ENCODE data around the gene FYN.

The FYN gene

DNA sequence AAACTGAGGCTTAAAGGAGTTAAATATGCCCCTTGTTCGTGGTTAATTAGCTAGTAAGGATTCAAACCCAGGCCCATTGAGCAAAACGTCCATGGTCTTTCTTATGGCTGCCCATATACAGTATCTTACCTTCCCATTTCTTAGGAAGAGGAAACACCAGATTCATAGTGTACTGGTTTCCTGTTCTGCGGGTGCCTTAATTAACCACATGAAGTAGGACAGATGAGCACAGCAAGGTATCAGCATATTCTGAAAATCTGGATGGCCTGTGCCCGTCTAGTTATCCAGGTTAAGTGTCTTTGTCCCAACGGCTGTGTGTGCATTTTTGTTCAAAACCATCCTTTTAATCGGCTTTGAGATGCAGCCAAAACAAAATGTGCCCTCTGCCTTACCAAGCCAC is 174.1 kb downstream of the FYN start:
- Histone ChIP-seq H3K27ac (ENCODE audit: low read depth, low read length) (no peak overlapping the region), H3K4me1 (ENCODE audit: control insufficient read depth, low read length) (no peaks in the 10 kb centered on the region), H4K20me1 (ENCODE audit: control insufficient read depth, insufficient read depth, low read depth, low read length) (no peaks in the 10 kb centered on the region), H3K9me3 (ENCODE audit: control insufficient read depth, insufficient read depth, low read length) (no peaks in the 10 kb centered on the region), H3K27me3 (ENCODE audit: control insufficient read depth, low read length) (no peaks in the 10 kb centered on the region), H3K4me3 (ENCODE audit: low read length) (no peak overlapping the region), H3F3A (ENCODE audit: control insufficient read depth, insufficient read depth) (no peaks in the 10 kb centered on the region; the same call in 1 of the 2 replicates), H3K36me3 (ENCODE audit: control insufficient read depth, low read length) (no peaks in the 10 kb centered on the region), H3K4me2 (ENCODE audit: low read length) (no peak overlapping the region), H3K9me2 (replicated peaks; ENCODE audit: control insufficient read depth, low read length) (no peaks in the 10 kb centered on the region), H3K79me2 (ENCODE audit: control insufficient read depth, low read length) (no peaks in the 10 kb centered on the region)
- no peak for TF ChIP-seq EZH2phosphoT487 (IDR thresholded peaks at IDR 0.05; ENCODE audit: borderline replicate concordance, low read length)
- TF ChIP-seq, protein P1, sequence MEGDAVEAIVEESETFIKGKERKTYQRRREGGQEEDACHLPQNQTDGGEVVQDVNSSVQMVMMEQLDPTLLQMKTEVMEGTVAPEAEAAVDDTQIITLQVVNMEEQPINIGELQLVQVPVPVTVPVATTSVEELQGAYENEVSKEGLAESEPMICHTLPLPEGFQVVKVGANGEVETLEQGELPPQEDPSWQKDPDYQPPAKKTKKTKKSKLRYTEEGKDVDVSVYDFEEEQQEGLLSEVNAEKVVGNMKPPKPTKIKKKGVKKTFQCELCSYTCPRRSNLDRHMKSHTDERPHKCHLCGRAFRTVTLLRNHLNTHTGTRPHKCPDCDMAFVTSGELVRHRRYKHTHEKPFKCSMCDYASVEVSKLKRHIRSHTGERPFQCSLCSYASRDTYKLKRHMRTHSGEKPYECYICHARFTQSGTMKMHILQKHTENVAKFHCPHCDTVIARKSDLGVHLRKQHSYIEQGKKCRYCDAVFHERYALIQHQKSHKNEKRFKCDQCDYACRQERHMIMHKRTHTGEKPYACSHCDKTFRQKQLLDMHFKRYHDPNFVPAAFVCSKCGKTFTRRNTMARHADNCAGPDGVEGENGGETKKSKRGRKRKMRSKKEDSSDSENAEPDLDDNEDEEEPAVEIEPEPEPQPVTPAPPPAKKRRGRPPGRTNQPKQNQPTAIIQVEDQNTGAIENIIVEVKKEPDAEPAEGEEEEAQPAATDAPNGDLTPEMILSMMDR (IDR thresholded peaks at IDR 0.05; ENCODE audit: low read depth, low read length, poor library complexity, severe bottlenecking), result no peak

DNA sequence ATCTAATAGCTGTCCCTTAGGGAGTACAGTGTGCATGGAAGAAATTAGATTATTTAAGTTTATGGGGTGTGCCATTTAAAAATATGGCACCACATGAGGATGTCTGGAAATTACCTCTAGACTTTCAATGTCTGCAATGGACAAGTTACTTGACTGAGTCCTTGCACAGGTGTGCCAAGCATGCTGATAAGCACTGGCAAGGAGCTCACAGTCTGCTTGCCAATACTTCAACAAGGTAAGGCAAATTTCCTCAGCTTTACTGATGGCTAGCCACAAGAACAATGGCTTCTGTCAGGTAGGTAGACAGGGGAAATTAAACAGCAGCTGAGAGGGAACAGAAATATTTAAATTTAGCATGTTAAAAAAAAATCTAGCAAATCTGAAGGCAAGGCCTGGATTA is 176.4 kb downstream of the FYN start:
- no peaks in the 10 kb centered on the region for H3K9me2 ChIP-seq (replicated peaks; ENCODE audit: control insufficient read depth, low read length)
- no peaks in the 10 kb centered on the region for H3K79me2 ChIP-seq (ENCODE audit: control insufficient read depth, low read length)
- H3K4me1 ChIP-seq (ENCODE audit: control insufficient read depth, low read length), result no peaks in the 10 kb centered on the region
- no peaks in the 10 kb centered on the region for H4K20me1 ChIP-seq (ENCODE audit: control insufficient read depth, insufficient read depth, low read depth, low read length)
- H3K4me2 ChIP-seq (ENCODE audit: low read length), result no peak overlapping the region
- H3K27me3 ChIP-seq (ENCODE audit: control insufficient read depth, low read length), result no peaks in the 10 kb centered on the region
- no peaks in the 10 kb centered on the region for H3K9me3 ChIP-seq (ENCODE audit: control insufficient read depth, insufficient read depth, low read length)
- no peaks in the 10 kb centered on the region; the same call in 1 of the 2 replicates for H3F3A ChIP-seq (ENCODE audit: control insufficient read depth, insufficient read depth)
- H3K36me3 ChIP-seq (ENCODE audit: control insufficient read depth, low read length), result no peaks in the 10 kb centered on the region
- no peak overlapping the region for H3K27ac ChIP-seq (ENCODE audit: low read depth, low read length)
- H3K4me3 ChIP-seq (ENCODE audit: low read length), result no peak overlapping the region
- TF ChIP-seq, protein P1 (IDR thresholded peaks at IDR 0.05; ENCODE audit: low read depth, low read length, poor library complexity, severe bottlenecking), result no peak
- no peak for TF ChIP-seq EZH2phosphoT487 (IDR thresholded peaks at IDR 0.05; ENCODE audit: borderline replicate concordance, low read length)

DNA sequence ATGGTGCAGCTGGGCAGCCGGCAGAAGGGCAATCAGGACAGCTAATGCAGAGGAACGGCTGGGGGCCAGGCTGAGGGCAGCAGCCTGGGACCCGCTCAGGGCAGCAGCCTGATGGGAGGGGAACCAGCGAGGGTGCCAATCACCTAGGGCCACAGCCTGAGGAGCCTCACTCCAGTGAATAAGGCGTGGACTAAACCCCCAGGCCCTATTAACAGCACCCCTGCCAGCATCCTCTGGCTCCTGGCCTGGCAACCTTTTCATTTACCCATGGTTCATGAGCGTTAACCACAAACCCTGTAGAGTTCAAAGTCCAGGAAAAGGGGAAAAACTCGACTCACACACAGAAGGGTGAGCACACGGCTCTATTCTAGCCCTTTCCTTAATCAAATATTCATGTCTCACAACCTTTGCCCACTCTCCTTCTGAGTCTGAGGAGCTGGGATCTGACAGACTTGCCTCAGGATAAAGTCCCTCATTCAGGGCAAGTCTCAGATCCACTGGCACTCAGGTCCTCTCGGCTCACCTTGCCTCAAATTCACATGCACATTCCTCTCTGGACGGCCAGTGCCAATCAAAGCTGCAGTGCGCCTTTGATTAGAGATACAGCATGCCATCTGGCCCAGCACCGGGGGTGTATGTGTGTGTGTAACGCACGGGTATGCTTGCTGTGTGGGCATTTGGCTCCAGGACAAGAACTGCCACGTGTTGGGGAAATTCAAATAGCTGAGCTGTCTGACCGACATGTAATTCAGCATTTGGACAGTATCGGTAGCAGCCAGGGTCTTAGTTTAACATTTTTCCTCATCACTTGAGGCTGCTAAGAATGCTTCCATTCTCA is 180.7 kb downstream of the FYN start:
- no peaks in the 10 kb centered on the region for H3K4me1 ChIP-seq (ENCODE audit: control insufficient read depth, low read length)
- no peak overlapping the region for H3K4me3 ChIP-seq (ENCODE audit: low read length)
- H3K4me2 ChIP-seq (ENCODE audit: low read length), result no peak overlapping the region
- no peak for TF ChIP-seq EZH2phosphoT487 (IDR thresholded peaks at IDR 0.05; ENCODE audit: borderline replicate concordance, low read length)
- TF ChIP-seq, protein P1 (IDR thresholded peaks at IDR 0.05; ENCODE audit: low read depth, low read length, poor library complexity, severe bottlenecking), result no peak
- no peaks in the 10 kb centered on the region for H3K27me3 ChIP-seq (ENCODE audit: control insufficient read depth, low read length)
- no peaks in the 10 kb centered on the region for H3K36me3 ChIP-seq (ENCODE audit: control insufficient read depth, low read length)
- H3K9me3 ChIP-seq (ENCODE audit: control insufficient read depth, insufficient read depth, low read length), result no peaks in the 10 kb centered on the region
- no peak overlapping the region for H3K27ac ChIP-seq (ENCODE audit: low read depth, low read length)
- no peaks in the 10 kb centered on the region for H3K9me2 ChIP-seq (replicated peaks; ENCODE audit: control insufficient read depth, low read length)
- no peaks in the 10 kb centered on the region for H4K20me1 ChIP-seq (ENCODE audit: control insufficient read depth, insufficient read depth, low read depth, low read length)
- H3K79me2 ChIP-seq (ENCODE audit: control insufficient read depth, low read length), result no peaks in the 10 kb centered on the region
- no peaks in the 10 kb centered on the region; the same call in 1 of the 2 replicates for H3F3A ChIP-seq (ENCODE audit: control insufficient read depth, insufficient read depth)

Measured in DOHH2 (cell line).